HepG2 (cell line): ENCODE data around the gene GRM8. TPM values are rescaled to one million over a fixed set of nuclear protein-coding genes. Genes with fewer than 3 reads are reported as not detected.
A peak's percentile ranks its signal among the peaks of the same experiment; 100 is the strongest.

Experiments
- ATAC-seq: fragments of 200-7000 bp; cut with Tn5 transposase; 3 replicates; pipeline ENCODE4 v1.9.1; 2020; ENCODE audit warnings: mild to moderate bottlenecking, moderate library complexity
- BruUV-seq: library from RNA; stranded (reverse); fragments of 400-500 nt; replicated peaks from 2 replicates; lab custom pipeline; 2021; lab: Mats Ljungman, UMichigan
- CTCF ChIA-PET: fragments of 300-600 bp; formaldehyde crosslinking; extraction: SDS; loops from one replicate; lab custom pipeline; 2021; ENCODE audit warnings: low total read pairs, inconsistent platforms, low intra/inter-chr PET ratio; lab: Yijun Ruan, JAX
- POLR2A ChIA-PET: fragments of 350-600 bp; sonication (Branson Sonifier 250); formaldehyde crosslinking; loops from one replicate; lab custom pipeline; 2020; ENCODE audit warnings: antibody characterized with exemption, inconsistent platforms; lab: Yijun Ruan, JAX
- DNase-seq: peaks from one replicate; pipeline ENCODE4 v3.0.0-alpha.2; 2015; ENCODE audit warnings: low spot score
- FAIRE-seq: peaks from 3 replicates; lab custom pipeline; 2011; peaks lifted over from hg19 to GRCh38; lab: Jason Lieb, UNC
- H2AFZ ChIP-seq: one replicate; pipeline ENCODE4 v1.6.1; 2011; ENCODE audit warnings: low read length, inconsistent platforms
- H3K27ac ChIP-seq: fragments of 300-600 bp; 3 replicates; pipeline ENCODE4 v1.8.0; 2011; ENCODE audit warnings: mixed run types, mild to moderate bottlenecking, mixed read lengths, low read length, inconsistent platforms; ENCODE audit not compliant: insufficient read depth; ENCODE audit errors: extremely low read length
- H3K27me3 ChIP-seq, 2 experiments: fragments of 200-600 bp in 1 of 2; 2 replicates in 1 of 2; 3 replicates in 1 of 2; pipeline versions ENCODE4 v1.6.0 to v1.8.0; 2011; ENCODE audit warnings: low read length in 2 of 2, mild to moderate bottlenecking in 2 of 2, moderate library complexity in 2 of 2, inconsistent platforms in 1 of 2; ENCODE audit not compliant: insufficient read depth in 2 of 2, control insufficient read depth in 1 of 2
- H3K36me3 ChIP-seq, 2 experiments: fragments of 200-600 bp in 1 of 2; replicated peaks in 1 of 2; 2 replicates in 1 of 2; 3 replicates in 1 of 2; pipeline versions ENCODE4 v1.5.1 to v1.8.0; 2011; ENCODE audit warnings: low read length in 2 of 2, inconsistent platforms in 1 of 2; ENCODE audit not compliant: insufficient read depth in 2 of 2, control insufficient read depth in 1 of 2
- H3K4me1 ChIP-seq: 2 replicates; pipeline ENCODE4 v1.5.1; 2012; ENCODE audit warnings: low read length, inconsistent platforms; ENCODE audit not compliant: insufficient read depth
- H3K4me2 ChIP-seq: 2 replicates; pipeline ENCODE4 v1.6.0; 2011; ENCODE audit warnings: low read depth, low read length, inconsistent platforms
- H3K4me3 ChIP-seq, 3 experiments: fragments of 200-600 bp in 1 of 3; sonication (generic), shearing (Covaris generic) in 1 of 3; replicated peaks in 1 of 3; 2 replicates each; pipeline ENCODE4 v1.5.1; 2011 to 2016; ENCODE audit warnings: low read length in 3 of 3, inconsistent platforms in 2 of 3, low read depth in 2 of 3, mild to moderate bottlenecking in 2 of 3, control low read depth in 1 of 3, mixed read lengths in 1 of 3; ENCODE audit not compliant: insufficient read depth in 1 of 3
- H3K79me2 ChIP-seq: one replicate; pipeline ENCODE4 v1.6.1; 2011; ENCODE audit warnings: low read length, inconsistent platforms; ENCODE audit not compliant: insufficient read depth
- H3K9ac ChIP-seq: 2 replicates; pipeline ENCODE4 v1.6.0; 2011; ENCODE audit warnings: mild to moderate bottlenecking, low read depth, low read length, inconsistent platforms; ENCODE audit not compliant: insufficient read depth
- H3K9me3 ChIP-seq: 2 replicates; pipeline ENCODE4 v1.5.1; 2012; ENCODE audit warnings: mild to moderate bottlenecking, low read length
- H4K20me1 ChIP-seq: 2 replicates; pipeline ENCODE4 v1.6.0; 2011; ENCODE audit warnings: inconsistent platforms, mild to moderate bottlenecking, low read length, moderate library complexity; ENCODE audit not compliant: insufficient read depth
- ATF1 ChIP-seq: IDR thresholded peaks from 2 replicates; pipeline ENCODE4 v1.6.1; 2016; ENCODE audit warnings: mild to moderate bottlenecking, control low read depth
- HMG20B ChIP-seq: conservative IDR thresholded peaks from 2 replicates; pipeline ENCODE4 v1.6.1; 2016; ENCODE audit warnings: missing genetic modification reagents, missing compliant biosample characterization
- KLF6 ChIP-seq: IDR thresholded peaks from 2 replicates; pipeline ENCODE4 v1.8.0; 2016; ENCODE audit warnings: missing biosample characterization, missing genetic modification reagents
- MTA3 ChIP-seq: sonication (generic); formaldehyde crosslinking; IDR thresholded peaks from 2 replicates; pipeline ENCODE4 v1.4.0; 2020; ENCODE audit warnings: missing genetic modification reagents
- PRDM15 ChIP-seq: sonication (generic); formaldehyde crosslinking; IDR thresholded peaks from 2 replicates; pipeline ENCODE4 v1.4.0; 2020; ENCODE audit warnings: missing genetic modification reagents
- RBM39 ChIP-seq: fragments of 200-400 bp; formaldehyde crosslinking; IDR thresholded peaks from one replicate; pipeline ENCODE4 v1.6.1; 2018; ENCODE audit warnings: antibody characterized with exemption, mild to moderate bottlenecking, low read depth, low read length; ENCODE audit not compliant: poor library complexity, severe bottlenecking
- STAT5B ChIP-seq: sonication (generic); formaldehyde crosslinking; IDR thresholded peaks from 2 replicates; pipeline ENCODE4 v1.4.0; 2020; ENCODE audit warnings: missing genetic modification reagents
- ZNF343 ChIP-seq: sonication (generic); formaldehyde crosslinking; IDR thresholded peaks from 2 replicates; pipeline ENCODE4 v1.4.0; 2020; ENCODE audit warnings: mild to moderate bottlenecking, missing genetic modification reagents
- ZNF496 ChIP-seq: sonication (generic); formaldehyde crosslinking; IDR thresholded peaks from 2 replicates; pipeline ENCODE4 v1.8.1; 2023; ENCODE audit warnings: mild to moderate bottlenecking, moderate library complexity, missing genetic modification reagents; ENCODE audit not compliant: insufficient replicate concordance
- WGBS: methylation state at CpG from one replicate; pipeline ENCODE4 v1.1.6; 2017; ENCODE audit warnings: low lambda C conversion rate; 5-methylcytosine and 5-hydroxymethylcytosine counted together
- in situ Hi-C: cut with HindIII; loops from 2 replicates; pipeline ENCODE4 v1.10.0; 2017; ENCODE audit warnings: low pct_unique_long_range_greater_than_20kb; ENCODE audit not compliant: extremely low pct_ligation_motif_present
- intact Hi-C: fragments of 100-400 bp; cut with micrococcal nuclease; formaldehyde crosslinking; loops from one replicate; pipeline ENCODE4 v1.10.0; 2022; ENCODE audit not compliant: unreplicated experiment
- polyA plus RNA-seq, 8 experiments: library from polyadenylated mRNA; depleted of rRNA in 3 of 8; stranded (reverse) in 7 of 8; unstranded in 1 of 8; fragments of >200 nt; fragmentation: Illumina TruSeq in 4 of 8; extraction: Trizol in 4 of 8; gene quantifications; 2 replicates each; pipeline versions ENCODE4 v1.2.1 to v1.2.3, GENCODE V29; 2011 to 2016; ENCODE audit warnings: low read depth in 4 of 8, missing spikeins in 1 of 8, mixed read lengths in 1 of 8; ENCODE audit not compliant: insufficient read depth in 1 of 8
- total RNA-seq, 5 experiments: library from RNA; depleted of rRNA; stranded (reverse); fragments of >200 nt; fragmentation: Illumina TruSeq; extraction: Trizol; gene quantifications; 2 replicates each; pipeline ENCODE4 v1.2.3, GENCODE V29; 2016; ENCODE audit warnings: low read depth in 1 of 5
- TF ChIP-seq, protein P1 (sequence below): fragments of 450-650 bp; IDR thresholded peaks from 2 replicates; pipeline ENCODE4 v1.6.1; 2016

GRM8 gene
- total and polyA plus RNA-seq, 2 of the 13 experiments (the other 11 are each of a cell fraction or from before 2014, with no cell fraction given): not detected

DNA sequence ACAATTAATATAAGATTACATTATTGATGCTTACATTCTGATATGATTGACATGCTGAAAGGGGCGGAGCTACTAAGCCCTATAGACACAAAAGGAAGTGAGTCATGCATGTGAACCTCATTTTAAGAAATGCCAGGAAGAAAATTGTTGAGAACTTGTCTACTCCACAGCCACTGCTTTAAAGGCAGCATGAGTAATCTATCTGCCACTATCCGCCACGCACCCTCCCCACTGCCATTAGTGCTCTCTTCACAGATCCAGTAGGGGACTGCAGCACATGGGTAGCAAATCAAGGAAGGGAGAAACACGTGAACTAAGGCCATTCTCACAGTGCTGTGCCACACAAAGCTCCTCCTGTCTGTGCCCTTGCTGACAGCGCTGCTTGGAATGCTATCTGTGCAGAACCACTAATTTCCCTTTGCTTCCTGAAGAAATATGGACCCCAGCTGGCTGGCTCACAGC is 524.8 kb downstream of the GRM8 start:
- Histone ChIP-seq H3K4me3 (no peak overlapping the region), H3K4me2 (no peak overlapping the region), H3K36me3 (no peaks in the 10 kb centered on the region), H3K27me3 (no peaks in the 10 kb centered on the region), H3K27ac (no peak overlapping the region), H3K9ac (no peak overlapping the region), H2AFZ (no peak overlapping the region), H3K9me3 (no peaks in the 10 kb centered on the region), H4K20me1 (no peaks in the 10 kb centered on the region), H3K79me2 (no peaks in the 10 kb centered on the region), H3K4me1 (no peaks in the 10 kb centered on the region)
- ATAC-seq (no peak), DNase-seq (no peak), FAIRE-seq (no peak)
- POLR2A ChIA-PET: no interaction called here
- no TSS peak for BruUV-seq
- TF ChIP-seq, protein P1, sequence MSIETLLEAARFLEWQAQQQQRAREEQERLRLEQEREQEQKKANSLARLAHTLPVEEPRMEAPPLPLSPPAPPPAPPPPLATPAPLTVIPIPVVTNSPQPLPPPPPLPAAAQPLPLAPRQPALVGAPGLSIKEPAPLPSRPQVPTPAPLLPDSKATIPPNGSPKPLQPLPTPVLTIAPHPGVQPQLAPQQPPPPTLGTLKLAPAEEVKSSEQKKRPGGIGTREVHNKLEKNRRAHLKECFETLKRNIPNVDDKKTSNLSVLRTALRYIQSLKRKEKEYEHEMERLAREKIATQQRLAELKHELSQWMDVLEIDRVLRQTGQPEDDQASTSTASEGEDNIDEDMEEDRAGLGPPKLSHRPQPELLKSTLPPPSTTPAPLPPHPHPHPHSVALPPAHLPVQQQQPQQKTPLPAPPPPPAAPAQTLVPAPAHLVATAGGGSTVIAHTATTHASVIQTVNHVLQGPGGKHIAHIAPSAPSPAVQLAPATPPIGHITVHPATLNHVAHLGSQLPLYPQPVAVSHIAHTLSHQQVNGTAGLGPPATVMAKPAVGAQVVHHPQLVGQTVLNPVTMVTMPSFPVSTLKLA: peak; percentile 84
- no peak for TF ChIP-seq ZNF496 (CRISPR knock-in tag)
- intact Hi-C loops: no loop called here
- CTCF ChIA-PET: no interaction called here
- 6% methylated on average over 5 of the region's 5 CpGs for WGBS
- in situ Hi-C loops: no loop called here

DNA sequence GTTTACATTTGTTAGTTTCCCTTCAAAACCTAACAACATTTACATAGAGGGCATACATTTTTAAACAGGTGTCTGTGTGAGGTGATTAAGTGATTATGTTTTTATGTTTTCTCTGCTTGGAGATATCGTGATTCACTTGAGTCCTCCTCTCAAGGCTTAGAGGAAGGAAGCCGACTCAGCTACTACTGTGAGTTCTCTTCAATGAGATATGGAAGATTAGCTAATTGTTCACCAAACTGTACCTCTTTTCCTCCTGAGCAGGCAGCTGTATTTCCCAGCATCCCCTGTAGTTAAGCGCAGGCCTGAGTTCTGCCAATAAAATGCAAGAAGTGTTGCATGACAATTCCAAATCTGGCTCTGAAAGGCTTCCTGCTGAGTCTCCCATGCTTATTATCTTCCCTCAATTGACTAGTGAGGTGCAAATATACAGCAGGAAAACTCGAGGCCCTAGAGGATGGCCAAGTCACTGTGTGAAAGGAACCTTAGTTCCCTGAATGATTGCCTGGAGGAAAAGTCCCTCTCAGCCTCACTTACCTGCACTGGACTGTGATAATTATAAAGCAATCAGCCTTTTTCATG is 528.7 kb downstream of the GRM8 start:
- H3K4me2 ChIP-seq: no peak overlapping the region
- no peak overlapping the region for H3K4me3 ChIP-seq
- TF ChIP-seq ATF1: no peak
- TF ChIP-seq RBM39: no peak
- no peak for TF ChIP-seq KLF6
- no peak for TF ChIP-seq ZNF343 (CRISPR knock-in tag)
- TF ChIP-seq PRDM15: no peak
- no peak for TF ChIP-seq MTA3 (CRISPR knock-in tag)
- no peak for TF ChIP-seq HMG20B (CRISPR knock-in tag)
- no peak for TF ChIP-seq STAT5B (CRISPR knock-in tag)
- H3K36me3 ChIP-seq: no peaks in the 10 kb centered on the region
- ChIA-PET POLR2A (no interaction called here), CTCF (no interaction called here)
- no peaks in the 10 kb centered on the region for H3K27me3 ChIP-seq
- BruUV-seq: no TSS peak
- no peak overlapping the region for H3K9ac ChIP-seq
- in situ Hi-C loops (no loop called here), intact Hi-C loops (no loop called here)
- DNase-seq (no peak), FAIRE-seq (no peak), ATAC-seq (no peak)
- H3K9me3 ChIP-seq: no peaks in the 10 kb centered on the region
- 4% methylated on average over 4 of the region's 4 CpGs for WGBS
- H3K79me2 ChIP-seq: no peaks in the 10 kb centered on the region
- no peaks in the 10 kb centered on the region for H3K4me1 ChIP-seq
- H2AFZ ChIP-seq: no peak overlapping the region
- H3K27ac ChIP-seq: no peak overlapping the region
- no peaks in the 10 kb centered on the region for H4K20me1 ChIP-seq
